Vagina (tissue), 2 donors: ENCODE measurements around the gene NKTR.

ENCODE experiments used
- POLR2A ChIP-seq, 2 donors: fragments of 450-650 bp; IDR thresholded peaks; one replicate each; pipeline ENCODE4 v1.6.1; 2017; ENCODE audit warnings: antibody characterized with exemption in 2 of 2, mild to moderate bottlenecking in 2 of 2, moderate library complexity in 2 of 2
- TF ChIP-seq, protein P1 (sequence below), 3 experiments: fragments of 450-650 bp in 2 of 3; fragments of 200-600 bp in 1 of 3; sonication (generic) in 1 of 3; IDR thresholded peaks; one replicate each; pipeline ENCODE4 v1.5.1; 2017 to 2019; ENCODE audit warnings: antibody characterized with exemption in 3 of 3, mild to moderate bottlenecking in 2 of 3, moderate library complexity in 2 of 3

DNA sequence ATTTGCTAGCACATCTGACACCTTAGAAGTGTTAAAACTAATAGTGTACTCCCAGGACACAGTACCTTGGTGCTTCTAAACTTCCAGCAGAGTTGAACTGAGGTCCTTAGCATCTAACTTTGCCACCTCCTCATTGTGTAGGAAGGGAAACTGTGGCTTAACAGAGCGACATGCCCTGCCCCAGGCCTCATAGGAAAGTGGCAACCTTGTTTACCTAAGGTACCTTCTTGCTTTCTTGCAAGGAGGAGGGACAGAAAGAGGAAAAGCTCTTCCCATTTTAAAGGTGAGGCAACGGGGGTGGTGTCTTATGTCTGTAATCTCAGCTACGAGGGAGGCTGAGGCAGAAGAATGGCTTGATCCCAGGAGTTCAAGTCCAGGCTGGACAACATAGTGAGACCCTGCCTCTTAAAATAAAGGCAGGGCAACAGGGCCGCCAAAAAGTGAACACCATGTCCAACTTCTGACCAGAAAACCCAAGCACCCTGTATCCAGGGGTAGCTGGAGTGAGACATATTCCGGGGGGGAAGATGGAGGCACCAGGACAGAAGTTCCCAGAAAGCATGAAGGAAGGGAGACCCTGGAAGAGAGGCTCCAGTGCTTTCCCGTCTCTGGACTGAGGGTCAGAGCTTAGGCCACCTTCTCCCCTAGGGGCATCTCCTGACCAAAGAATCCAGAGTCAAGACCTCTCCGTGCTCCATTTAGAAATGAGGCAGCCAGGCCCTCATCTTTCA is 84.3 kb downstream of the NKTR start:
- no peak for TF ChIP-seq POLR2A (IDR thresholded peaks at IDR 0.05)
- TF ChIP-seq, protein P1, sequence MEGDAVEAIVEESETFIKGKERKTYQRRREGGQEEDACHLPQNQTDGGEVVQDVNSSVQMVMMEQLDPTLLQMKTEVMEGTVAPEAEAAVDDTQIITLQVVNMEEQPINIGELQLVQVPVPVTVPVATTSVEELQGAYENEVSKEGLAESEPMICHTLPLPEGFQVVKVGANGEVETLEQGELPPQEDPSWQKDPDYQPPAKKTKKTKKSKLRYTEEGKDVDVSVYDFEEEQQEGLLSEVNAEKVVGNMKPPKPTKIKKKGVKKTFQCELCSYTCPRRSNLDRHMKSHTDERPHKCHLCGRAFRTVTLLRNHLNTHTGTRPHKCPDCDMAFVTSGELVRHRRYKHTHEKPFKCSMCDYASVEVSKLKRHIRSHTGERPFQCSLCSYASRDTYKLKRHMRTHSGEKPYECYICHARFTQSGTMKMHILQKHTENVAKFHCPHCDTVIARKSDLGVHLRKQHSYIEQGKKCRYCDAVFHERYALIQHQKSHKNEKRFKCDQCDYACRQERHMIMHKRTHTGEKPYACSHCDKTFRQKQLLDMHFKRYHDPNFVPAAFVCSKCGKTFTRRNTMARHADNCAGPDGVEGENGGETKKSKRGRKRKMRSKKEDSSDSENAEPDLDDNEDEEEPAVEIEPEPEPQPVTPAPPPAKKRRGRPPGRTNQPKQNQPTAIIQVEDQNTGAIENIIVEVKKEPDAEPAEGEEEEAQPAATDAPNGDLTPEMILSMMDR (IDR thresholded peaks at IDR 0.05): no peak
